NB4 (cell line): ENCODE measurements around the gene SUFU.

Experiments used
- DNase-seq: peaks from one replicate; pipeline ENCODE4 v3.0.0; 2010; ENCODE audit warnings: low read depth
- H3K4me3 ChIP-seq: one replicate; pipeline ENCODE4 v1.5.1; 2011; ENCODE audit warnings: mild to moderate bottlenecking, low read depth, low read length, moderate library complexity
- MYC ChIP-seq: IDR thresholded peaks from 2 replicates; pipeline ENCODE4 v1.6.1; 2011; ENCODE audit warnings: low read depth, low read length
- POLR2A ChIP-seq: IDR thresholded peaks from 2 replicates; pipeline ENCODE4 v1.6.1; 2011; ENCODE audit warnings: mild to moderate bottlenecking; ENCODE audit not compliant: insufficient read length; ENCODE audit errors: extremely low read depth
- TF ChIP-seq, protein P1 (sequence below): IDR thresholded peaks from 2 replicates; pipeline ENCODE4 v1.6.1; 2011; ENCODE audit warnings: low read depth, low read length
- TF ChIP-seq, protein P2 (sequence below): IDR thresholded peaks from one replicate; pipeline ENCODE4 v1.5.1; 2012; ENCODE audit warnings: low read depth, low read length

Gene SUFU

GRCh38 chr10:102620591-102621442, 117.0 kb downstream of the SUFU start:
- TF ChIP-seq, protein P1, sequence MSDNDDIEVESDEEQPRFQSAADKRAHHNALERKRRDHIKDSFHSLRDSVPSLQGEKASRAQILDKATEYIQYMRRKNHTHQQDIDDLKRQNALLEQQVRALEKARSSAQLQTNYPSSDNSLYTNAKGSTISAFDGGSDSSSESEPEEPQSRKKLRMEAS = no peak
- TF ChIP-seq, protein P2, sequence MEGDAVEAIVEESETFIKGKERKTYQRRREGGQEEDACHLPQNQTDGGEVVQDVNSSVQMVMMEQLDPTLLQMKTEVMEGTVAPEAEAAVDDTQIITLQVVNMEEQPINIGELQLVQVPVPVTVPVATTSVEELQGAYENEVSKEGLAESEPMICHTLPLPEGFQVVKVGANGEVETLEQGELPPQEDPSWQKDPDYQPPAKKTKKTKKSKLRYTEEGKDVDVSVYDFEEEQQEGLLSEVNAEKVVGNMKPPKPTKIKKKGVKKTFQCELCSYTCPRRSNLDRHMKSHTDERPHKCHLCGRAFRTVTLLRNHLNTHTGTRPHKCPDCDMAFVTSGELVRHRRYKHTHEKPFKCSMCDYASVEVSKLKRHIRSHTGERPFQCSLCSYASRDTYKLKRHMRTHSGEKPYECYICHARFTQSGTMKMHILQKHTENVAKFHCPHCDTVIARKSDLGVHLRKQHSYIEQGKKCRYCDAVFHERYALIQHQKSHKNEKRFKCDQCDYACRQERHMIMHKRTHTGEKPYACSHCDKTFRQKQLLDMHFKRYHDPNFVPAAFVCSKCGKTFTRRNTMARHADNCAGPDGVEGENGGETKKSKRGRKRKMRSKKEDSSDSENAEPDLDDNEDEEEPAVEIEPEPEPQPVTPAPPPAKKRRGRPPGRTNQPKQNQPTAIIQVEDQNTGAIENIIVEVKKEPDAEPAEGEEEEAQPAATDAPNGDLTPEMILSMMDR = no peak
- TF ChIP-seq MYC = no peak
- no peak for TF ChIP-seq POLR2A
- no peak for DNase-seq
- H3K4me3 ChIP-seq = no peak overlapping the region

DNA sequence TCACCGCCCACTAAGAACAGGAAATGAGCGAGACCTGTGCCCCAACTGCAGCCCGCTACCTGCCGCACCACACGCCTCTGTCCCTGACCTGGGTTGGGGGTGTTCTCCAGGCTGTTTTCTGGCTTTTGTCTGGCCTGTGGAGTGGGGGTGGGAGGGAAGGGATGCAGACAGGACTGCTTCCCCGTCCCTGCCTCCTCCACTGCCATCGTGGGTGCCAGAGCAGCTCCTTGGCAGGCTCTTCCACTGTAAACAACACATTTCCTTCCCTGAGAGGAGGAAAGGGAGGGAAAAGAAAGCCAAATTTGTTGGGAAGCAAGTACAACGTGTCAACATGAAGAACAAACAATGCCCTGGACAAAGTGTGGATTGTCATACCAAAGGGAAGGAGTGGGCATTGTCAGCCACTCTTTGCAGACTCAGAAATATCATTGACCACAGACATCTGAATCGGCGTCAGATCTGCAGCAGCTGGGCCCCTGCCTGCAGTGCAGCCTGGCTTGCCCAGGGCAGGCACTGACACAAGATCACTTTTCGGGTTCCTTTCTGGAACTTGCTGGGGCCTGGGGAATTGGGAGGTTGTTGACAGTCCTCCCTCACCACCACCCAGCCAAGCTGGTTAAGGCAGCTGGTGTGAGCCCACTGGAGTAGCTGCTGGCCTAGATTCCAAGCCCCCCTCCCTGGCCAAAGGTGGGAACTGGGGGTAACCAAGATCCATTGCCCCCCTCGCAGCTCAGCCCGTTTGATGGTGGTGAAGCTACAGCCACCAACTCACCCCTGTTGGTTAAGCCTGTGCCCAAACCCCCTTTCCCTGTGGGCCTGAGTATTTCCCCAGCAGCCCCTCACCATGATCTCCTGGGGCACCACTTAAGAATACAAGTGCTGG, 117.9 kb downstream of the SUFU start:
- H3K4me3 ChIP-seq = no peak overlapping the region
- DNase-seq = no peak
- TF ChIP-seq MYC (no peak), POLR2A (no peak)
- TF ChIP-seq, protein P2 = no peak
- TF ChIP-seq, protein P1 = no peak

DNA sequence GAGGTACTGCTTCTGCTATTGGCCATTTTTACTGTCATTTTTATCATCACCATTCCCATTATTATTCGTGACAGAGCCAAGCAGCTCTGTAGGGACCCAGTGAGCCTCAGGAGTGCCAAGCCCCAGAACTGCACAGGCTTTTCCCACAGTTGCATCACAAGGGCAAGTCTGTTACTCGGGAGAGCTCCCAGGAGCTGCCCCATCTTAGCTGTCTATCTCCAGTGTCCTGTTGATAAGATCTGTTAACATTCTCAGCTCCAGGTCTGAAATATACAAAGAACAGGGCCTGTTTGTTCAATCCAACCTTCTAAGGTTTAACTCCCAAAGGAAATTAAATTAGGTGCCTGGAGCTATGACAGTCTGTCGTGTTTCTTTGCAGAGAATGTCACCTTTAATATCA, 120.3 kb downstream of the SUFU start:
- DNase-seq = no peak
- H3K4me3 ChIP-seq = no peak overlapping the region
- TF ChIP-seq MYC (no peak), POLR2A (no peak)
- TF ChIP-seq, protein P2 = no peak
- TF ChIP-seq, protein P1 = no peak

DNA sequence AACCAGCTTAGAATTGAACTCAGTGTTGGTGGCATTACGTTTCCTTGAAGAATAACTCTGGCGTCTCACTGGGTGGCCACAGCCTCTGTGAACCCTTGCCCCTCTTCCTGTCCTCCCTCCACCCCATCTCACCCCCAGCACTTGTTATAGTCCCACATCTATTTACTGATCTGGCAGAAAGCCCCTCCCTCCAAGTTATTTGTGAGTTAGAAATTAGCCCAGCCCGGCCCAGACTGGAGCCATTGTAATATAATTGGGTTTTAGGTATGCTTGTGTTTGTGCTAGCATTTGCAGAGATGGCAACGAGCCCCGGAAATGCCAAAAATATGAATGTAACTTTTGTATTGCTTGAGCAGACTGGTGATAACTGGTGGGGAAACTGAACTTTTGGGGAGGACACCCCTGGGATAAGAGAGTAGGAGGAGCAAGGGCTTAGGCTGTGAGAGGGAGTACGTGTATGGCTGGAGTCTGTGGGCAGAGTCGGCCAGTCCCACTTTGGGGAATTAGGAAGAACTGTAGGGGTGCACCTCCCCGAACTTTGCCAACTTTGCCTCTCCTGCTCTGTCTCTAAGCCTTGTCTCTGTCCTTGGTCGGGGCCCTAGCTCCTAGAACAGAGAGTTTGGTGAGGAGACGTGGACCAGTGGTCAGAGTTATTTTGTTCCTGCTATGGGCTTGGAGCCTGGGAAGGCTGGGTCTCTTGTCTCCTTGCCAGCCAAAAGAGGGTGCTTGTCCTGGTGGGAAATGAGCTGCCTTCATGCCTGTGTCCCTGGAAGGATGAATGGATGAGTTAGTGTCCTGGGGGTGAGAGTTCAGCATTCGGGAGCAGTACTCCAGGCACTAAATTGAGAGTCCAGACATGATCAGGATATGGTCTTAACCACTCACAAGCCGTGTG, 121.2 kb downstream of the SUFU start:
- no peak for TF ChIP-seq MYC
- TF ChIP-seq, protein P2 = no peak
- TF ChIP-seq POLR2A = no peak
- TF ChIP-seq, protein P1 = no peak
- DNase-seq = no peak

DNA sequence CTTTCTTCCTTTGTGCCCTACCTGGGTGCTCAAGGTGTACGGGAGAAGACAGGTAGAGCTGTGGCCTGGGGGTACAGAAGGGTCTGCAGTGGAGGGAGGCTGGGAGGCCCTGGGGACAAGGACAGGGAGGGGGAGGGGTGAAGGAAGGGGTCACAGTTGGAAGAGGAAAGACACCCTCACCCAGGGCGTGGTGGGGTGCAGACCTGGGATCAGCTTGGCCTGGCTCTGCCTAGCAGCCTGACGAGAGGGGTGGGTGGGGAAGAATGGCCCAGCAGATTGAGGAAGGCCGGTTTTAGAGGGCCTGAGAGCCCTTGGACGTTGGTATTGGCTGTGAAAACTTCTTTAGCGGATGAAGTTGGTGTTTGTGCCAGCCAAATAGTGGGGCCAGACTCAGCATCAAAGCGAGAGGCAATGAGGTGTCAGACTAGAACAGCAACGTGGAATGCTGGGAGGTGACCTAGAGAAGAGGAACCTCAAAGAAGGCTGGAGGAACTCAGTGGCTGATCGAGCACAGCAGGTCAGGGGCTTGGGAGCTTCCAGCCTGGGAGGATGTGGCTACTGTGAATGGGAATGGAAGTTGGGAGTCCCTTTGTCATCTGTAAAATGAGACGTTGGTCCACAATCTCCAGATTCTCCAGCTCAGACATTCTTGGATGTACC, 122.4 kb downstream of the SUFU start:
- no peak overlapping the region for H3K4me3 ChIP-seq
- DNase-seq = peak; percentile 44
- TF ChIP-seq, protein P2 = no peak
- no peak for TF ChIP-seq POLR2A

More for the DNA sequence above, 121.2 kb downstream of the SUFU start:
- no peak overlapping the region for H3K4me3 ChIP-seq
